T-helper 2 cell treated with Interferon-gamma antibody and Interleukin-4, amounts not matched to agents 100 ng/mL and 5 ng/mL, for 36 hours (primary cell): ENCODE results near the gene MZT2B. TPM values are rescaled to one million over a fixed set of nuclear protein-coding genes. Genes with fewer than 3 reads are reported as not detected.
"Not testable (repeated sequence)": the region's sequence is repeated elsewhere in the genome, so short reads cannot be mapped to it uniquely, and the experiment has no call there.

Experiments
- intact Hi-C: fragments of 100-400 bp; cut with micrococcal nuclease; formaldehyde crosslinking; loops from one replicate; pipeline ENCODE4 v1.15.1; 2023
- total RNA-seq: library from RNA; stranded (reverse); gene quantifications from 2 replicates; pipeline ENCODE4 v1.2.3, GENCODE V29; 2022

The MZT2B gene
- total RNA-seq, 1 donor from 2014 or later: 381 TPM

DNA sequence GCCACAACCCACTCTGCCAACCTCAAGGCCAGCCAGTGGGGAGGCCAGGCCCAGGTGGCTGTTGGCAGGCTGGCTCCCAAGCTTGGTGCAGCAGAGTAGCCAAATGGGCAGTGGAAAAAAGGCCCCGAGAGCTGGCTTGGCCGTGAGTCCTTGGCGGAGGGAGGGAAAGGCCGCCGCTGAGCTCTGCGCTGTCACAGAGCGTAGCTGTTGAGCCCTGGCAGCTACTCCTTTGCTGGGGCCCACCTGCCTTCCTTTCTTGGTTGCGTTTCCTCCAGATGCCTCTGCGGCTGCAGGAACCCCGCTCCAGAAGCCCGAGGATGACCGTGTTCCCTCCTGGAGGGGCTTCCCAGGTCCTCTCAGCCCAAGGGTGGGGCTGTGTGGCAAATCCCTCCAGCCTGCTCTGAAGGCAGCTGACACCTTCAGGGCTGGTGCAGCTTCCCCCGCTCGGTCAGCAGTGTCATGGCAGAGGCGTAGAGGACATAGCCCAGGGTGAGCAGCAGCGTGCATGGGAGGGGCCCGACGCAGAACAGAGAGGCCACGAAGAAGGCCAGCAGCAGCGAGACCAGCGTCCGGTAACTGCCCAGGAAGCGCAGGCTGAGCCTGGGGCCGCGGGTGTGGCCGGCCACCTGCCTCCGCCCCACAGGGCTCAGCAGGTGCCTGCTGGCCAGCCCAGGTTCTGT lies 29.8 kb upstream of the MZT2B start:
- intact Hi-C loops: not testable (repeated sequence)

DNA sequence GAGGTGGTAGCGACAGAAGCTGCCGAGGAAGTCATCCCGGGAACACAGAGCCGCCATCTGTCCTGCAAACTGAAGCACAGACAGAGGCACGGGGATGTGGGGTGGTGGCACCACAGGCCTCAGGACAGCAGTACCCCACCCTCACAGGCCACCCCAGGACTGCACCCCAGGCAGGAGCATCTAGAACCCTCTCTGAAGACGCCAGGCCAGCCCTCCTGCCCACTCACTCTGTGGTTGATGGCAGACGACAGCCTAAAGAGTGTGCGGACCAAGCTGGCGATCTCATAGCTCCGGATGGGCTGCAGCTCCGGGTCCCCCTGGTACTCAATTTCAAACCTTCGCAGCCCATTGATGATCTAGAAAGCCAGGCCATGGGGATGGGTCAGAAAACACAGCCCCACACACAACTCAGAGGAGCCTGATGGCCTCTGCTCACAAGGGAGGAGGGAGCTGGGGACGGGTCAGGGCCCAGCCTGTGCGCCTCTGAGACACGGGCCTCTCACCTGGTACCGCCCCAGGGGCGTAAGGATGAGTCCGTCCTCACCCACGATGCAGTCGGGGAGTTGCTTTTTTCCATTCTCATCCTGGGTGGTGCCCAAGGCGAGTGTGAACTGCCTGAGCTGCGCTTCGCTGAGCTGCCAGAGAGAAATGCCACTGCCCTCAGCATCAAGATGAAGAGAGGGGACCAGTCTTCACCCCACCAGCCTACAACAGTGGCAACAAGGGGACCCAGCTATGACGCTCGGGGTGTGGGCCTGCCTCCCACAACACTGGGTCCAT lies 29.1 kb upstream of the MZT2B start:
- intact Hi-C loops: no loop called here

DNA sequence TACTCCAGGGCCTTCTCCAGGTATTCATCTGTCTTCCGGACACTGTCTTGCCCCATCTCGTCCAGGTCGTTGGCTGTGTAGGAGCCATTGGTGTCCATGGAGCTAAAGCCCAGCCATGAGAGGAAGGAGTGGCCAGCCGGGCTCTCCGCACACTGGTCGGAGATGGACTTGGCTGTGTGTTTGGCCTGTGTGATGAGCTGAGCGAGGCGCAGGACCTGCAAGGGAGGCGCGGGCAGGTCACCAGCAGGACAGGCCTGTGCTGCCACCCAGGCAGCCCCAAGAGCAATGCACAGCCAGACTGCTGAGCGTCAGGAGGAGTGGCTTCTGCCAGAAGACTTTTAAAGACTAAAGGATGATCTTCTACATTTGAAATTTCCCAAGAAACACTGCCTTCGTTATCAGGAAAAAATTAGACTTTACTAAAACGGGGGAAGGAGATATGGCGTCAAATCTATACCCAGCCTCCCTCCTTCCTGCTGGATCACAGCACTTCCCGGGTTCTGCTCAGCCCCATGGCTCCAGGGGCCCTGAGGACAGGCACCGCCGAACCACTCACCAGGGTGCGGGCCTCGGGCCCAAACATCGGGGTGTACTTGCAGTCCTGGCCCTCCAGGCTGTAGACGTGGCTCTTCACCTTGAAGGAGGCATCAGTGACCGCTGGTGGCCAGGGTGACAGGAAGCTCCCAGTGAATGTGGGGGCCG lies 28.2 kb upstream of the MZT2B start:
- intact Hi-C loops: not testable (repeated sequence)

DNA sequence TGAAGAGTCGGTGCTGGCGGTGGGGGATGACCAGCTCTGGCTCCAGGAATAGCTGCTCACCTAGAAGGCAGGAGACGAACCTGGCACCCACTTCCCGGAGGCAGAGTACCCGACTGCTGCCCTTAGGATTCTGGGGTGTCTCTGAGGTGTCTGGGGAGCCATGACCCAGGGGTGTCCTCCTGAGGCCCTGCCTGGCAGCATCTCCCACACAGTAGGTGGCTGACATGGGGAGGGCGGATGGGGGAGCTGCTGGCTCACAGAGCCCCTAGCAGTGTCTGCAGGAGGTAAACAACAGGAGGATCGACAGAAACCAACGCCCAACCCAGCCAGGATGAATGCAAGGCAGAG lies 27.7 kb upstream of the MZT2B start:
- intact Hi-C loops: not testable (repeated sequence)

DNA sequence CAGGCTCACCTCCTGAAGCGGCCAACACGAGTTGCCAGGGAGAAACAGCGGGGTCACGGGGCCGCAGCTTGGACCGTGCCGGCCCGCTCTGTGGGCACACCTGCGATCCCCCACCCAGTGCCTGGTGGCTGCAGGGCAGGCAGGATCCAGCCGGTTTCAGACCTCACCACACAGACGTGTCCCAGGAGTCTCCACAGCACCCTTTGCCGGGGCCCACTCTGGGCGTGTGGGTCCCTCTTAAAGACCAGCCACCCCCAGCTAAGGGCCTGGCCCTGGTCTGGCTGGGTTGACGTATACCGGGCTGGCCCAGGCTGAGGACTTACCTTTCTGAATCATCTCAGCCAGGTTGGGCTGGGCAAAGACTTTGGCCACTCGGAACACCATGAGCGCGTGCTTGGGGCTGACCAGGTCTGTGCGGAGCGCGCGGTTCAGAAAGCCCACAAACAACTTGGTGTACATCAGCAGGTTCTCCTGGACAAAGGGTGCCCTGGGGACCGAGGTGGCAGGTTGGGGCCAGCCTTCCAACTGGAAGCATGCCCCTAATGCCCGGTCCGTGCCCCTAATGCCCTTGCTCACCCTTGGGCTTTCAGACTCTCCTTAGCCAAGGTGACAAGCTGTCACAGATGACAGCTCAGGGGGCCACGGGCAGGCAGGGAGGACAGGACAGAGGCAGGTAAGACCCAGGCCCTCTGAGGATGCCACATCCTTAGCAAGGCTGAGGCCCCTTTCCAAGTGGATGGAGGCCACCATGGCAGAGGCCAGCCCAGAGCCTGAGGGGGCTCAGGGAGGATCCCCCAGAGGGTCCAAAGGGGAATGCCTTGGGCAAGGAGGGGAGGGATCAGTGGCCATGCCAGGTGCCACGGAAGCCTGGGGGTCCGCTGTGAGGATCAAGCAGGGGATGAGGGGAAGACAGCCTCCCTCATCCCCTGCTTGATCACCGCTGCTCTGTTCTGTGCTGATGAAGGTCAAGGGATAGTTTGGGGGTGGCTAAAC lies 27.0 kb upstream of the MZT2B start:
- intact Hi-C loops: no loop called here

DNA sequence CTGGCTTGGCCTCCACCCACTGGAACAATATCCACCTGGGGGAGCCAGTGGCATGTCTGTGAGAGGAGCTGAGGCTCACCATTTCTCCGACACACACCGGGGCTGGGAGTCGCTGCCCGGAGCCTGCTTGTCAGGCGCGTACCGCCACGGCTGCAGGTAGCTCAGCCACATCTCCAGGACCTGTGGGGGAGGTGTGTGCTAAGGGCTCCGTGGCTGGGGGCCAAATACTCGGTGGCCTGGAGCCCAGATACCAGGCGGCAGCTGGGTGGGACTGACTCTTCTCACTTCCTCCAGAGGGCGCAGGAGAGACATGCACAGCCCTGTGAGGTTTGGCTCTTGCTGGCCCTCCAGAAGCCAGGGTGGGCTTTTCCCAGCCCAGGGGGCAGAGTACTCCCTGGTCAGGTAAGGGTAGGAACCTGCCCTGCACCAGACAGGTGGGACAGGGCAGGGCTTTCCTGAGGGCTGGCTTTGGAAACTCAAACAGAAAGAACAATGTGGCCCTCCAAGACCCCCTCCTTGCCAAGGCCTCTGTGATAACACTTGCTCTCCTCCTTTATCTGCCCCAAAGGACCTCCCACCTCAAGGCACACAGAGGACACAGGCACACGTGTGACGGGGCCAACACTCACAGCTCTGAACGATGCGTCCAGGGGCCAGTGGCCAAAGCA lies 26.0 kb upstream of the MZT2B start:
- intact Hi-C loops: loop anchor here (1.0 kb wide), 1 partner anchor 176 kb away; no protein-coding TSS in a partner anchor

DNA sequence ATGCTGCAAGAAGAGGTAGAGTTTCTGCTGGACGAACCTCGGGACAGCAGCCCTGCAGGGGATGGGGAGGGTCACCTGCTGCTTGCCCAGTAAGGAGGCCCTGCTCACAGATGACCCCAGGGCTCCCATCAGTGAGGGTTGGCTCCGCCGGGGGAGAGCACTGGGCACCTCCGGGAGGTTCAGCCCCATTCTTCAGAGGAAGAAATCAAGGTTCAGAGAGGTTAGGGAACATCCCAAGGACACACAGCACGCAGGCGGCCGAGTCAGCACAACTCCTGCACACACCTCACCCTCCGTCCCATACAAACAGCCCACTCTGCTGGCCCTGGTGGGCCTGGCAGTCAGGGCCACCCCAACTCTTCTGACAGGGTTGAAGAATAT lies 25.4 kb upstream of the MZT2B start:
- intact Hi-C loops: loop anchor here (1.0 kb wide), 1 partner anchor 176 kb away; no protein-coding TSS in a partner anchor

DNA sequence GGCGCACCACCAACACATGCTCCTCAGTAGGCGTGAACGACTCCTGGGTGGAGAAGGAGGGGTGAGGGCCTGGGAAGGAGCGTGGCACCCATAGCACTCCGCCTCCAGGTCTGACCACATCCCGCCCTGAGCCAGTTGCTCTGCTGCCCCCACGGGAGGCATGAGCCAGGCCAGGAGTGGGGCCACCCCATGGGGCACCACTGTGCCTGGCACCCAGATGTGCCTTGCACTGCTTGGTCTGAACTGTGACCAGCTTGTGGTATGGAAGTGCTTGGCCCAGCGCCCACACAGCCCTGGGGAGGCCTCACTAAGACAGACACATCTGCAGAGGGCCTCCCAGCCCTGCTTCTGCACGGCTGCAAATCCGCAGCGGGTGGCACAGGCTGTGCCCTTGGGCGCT lies 24.7 kb upstream of the MZT2B start:
- intact Hi-C loops: not testable (repeated sequence)

DNA sequence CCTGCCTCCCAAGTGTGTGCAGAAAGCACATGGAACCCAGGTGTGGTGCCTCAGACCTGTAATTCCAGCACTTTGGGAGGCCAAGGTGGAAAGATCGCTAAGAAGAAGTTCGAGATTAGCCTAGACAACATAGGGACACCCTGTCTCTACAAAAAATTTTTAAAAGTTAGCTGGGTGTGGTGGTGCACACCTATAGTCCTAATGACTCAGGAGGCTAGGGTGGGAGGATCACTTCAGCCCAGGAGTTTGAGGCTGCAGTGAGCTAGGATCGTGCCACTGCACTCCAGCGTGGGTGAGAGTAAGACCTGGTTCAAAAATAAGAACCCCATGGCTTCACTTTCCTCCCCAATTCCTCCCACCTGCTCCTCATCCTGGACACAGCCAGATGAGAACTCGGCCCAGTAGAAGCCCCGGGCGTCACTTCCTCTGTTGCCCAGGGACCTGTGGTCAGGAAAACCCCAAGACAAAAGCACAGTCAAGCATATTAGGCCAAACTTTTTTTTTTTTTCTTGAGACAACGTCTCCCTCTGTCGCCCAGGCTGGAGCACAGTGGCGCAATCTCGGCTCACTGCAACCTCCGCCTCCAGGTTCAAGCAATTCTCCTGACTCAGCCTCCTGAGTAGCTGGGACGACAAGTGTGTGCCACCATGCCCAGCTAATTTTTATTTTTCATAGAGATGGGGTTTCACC lies 24.1 kb upstream of the MZT2B start:
- intact Hi-C loops: not testable (repeated sequence)

DNA sequence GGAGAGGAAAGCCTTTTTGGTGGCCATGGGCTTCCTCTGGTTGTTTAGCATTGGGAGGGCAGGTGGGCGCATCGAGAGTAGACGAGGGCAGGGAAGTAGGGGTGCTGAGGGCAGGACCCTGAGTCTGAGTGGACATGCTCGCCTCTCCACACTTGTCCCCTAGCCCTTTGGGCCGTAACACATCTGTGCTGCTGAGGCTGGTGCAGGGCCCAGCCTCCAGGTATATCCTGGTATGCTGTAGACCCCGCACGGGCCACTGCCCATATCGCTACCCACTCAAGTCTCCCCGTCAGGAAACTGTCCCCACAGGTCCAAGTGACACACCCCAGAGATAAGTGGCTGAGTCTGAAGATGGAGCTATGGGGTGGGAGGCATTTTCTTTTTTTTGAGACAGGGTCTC lies 23.4 kb upstream of the MZT2B start:
- intact Hi-C loops: no loop called here

DNA sequence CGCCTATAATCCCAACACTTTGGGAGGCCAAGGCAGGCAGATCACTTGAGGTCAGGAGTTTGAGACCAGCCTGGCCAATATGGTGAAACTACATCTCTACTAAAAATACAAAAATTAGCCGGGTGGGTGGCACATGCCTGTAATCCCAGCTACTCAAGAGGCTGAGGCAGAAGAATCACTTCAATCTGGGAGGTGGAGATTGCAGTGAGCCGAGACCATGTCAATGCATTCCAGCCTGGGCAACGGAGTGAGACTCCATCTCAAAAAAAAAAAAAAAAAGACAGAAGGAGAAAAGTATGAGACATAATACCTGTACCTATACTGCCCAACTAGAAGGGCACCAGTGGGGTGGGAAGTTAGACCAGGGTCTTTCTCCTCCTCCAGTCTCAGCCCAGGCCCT lies 22.7 kb upstream of the MZT2B start:
- intact Hi-C loops: not testable (repeated sequence)

DNA sequence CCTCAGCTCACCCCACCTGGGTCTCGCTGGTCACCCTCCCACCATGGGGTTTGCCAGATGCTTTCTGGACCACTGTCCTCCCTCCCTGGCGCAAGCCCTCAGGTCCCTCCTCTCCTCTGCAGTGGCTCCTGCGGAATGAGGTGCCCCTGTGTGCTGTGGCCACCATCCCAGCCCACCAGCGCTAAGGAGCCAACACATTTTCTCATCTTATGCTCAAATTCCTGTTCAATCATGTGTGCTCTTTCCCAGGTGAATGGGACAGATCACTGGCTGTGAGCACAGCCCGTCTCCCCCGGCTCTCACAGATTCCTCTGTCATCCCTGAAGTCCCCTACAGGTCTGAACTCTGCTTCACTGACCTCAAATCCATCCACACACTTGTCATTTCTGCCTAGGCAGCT lies 21.9 kb upstream of the MZT2B start:
- intact Hi-C loops: no loop called here

DNA sequence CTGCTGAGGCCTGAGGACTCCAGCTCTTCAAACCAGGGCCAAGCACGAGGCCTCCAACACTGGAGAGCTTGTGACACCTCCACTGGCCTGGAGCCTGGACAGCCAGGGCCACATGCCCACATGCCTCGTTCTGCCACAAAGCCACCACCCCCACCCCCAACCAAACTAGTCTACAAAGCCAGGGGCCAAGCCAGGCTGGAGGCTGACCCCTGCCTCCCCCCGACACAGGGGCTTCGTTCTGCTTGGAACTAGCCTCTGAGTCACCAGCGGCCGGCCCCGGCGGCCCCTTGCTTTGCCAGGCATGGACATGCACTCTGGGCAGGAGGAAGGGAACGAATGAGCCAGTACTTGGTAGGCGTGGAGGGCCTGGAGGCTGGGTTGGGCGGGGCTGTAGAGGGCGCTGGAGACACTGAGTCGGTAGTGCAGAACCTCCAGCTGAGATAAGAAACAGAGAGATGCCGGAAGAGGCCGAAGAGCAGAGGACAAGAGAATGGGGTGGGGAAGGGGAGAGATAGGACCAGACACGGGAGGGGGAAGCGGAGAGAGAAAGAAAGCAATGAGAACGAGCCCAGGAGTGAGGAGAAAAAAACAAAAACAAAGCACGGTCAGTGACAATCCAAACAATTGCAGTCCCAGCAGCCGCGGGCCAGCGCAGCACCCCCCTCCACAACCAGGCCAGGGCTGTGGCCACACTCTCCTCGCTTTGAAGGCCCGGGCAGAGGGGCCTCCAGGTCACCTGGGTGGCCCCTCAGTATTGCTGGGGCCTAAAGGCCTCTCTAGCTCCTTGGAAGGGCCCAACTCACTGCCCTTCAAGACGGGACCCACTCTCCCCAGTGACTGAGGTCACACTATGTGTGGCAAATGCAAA lies 21.0 kb upstream of the MZT2B start:
- intact Hi-C loops: not testable (repeated sequence)

DNA sequence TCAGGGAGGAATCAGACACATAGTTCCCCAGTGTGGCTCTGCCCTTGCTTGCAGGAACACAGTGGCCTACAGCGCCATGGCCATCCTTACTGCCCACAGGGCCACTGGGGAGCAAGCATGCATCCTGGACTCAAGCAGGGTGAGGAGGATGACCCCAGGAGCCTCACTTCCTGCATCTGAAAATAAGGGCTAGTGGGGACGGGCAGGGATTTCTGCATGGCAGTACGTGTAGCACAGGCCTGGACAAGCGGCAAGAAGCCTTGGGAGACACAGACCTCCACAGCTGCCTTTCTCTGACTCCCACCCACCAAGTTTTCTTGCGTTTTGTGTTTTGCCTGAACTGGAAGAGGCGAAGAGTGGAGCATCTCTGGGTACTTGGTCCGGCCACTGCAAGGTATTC lies 19.6 kb upstream of the MZT2B start:
- intact Hi-C loops: not testable (repeated sequence)

DNA sequence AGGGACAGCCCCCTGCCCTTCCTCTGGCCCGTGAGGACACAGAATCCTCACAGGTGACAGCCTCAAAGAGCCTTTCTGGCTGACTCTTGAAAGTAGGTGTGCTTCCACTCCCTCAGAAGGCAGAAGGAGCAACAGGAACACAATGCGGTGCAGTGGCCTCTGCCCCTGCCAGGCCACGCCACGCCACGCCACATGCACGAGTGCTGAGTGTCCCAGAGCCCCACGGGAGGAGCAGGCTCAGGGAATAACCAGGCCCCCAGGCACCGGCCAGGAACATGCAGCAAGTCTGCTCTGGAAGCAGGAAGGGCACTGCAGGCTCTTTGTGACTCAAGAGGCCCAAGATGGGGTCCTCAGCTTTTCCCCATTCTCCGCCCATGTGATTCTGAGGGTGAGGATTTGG lies 19.1 kb upstream of the MZT2B start:
- intact Hi-C loops: no loop called here

DNA sequence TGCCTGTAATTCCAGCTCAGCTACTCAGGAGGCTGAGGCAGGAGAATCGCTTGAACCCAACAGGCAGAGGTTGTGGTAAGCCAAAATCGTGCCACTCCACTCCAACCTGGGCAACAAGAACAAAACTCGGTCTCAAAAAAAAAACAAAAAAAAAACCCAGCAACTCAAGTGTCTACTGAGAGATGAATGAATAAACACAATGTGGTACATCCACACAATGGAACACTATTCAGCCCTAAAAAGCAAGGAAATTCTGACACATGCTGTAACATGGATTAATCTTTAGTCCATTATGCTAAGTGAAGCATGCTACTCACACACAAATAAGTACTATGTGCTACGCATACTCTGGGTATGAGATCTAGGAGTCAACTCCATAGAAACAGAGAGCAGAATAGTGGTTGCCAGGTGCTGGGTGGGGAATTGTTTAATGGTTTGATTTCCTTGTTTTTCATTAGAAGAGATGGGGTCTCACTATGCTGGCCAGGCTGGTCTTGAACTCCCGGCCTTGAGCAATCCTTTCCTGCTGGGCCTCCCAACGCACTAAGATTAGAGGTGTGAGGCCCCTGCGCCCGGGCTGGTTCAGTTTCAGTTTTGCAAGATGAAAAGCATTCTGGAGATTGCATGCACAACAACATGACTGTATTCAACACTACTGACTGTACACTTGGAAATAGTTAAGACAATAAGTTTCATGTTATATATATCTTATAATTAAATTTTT lies 16.6 kb upstream of the MZT2B start:
- intact Hi-C loops: no loop called here

DNA sequence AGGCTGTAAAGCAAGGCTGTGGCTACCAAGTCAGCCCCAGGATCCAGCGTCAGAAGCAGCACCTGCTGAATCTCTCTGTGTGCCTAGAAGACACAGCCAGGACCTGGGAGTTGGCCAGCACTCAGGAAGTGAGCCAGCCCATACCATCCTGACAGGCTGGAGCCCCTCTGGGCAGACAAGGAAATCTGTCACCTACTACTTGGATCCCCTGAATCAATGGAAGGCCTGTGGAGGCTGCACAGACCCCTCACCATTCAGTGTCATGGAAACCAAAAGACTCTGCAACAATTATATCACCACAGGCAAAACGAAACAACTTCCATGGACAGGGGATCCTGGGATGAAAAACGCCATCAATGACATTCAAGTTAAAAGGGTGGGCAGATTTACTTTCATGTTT lies 15.5 kb upstream of the MZT2B start:
- intact Hi-C loops: not testable (repeated sequence)

DNA sequence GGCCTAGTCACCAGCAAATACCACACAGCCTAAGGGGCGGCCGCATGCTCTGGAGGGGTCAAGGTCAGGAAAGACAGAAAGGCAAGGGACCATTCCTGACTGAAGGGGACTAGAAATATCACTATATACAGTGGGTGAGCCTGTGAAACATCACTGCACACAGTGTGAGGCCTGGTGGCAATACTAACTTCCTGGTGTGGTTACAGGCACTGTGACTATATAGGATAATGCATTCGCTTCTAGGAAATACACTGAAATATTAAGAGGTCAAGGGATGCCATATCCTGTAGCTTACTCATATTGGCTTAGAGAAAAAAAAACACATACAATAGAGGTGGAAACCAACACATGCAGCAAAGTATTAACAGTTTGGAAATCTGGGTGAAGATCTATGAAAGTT lies 12.9 kb upstream of the MZT2B start:
- intact Hi-C loops: not testable (repeated sequence)
